ENCODE results near the gene PEX11G.

PEX11G gene

GRCh38 chr19:7475665-7476064, 13.2 kb downstream of the PEX11G start:
- no peak overlapping the region for H3K27ac ChIP-seq
- H3K36me3 ChIP-seq = peaks cover under 1 to 22% (median 15%) of the 10 kb centered on the region in 3 donors
- DNase-seq = no peak
- no peaks in the 10 kb centered on the region for H3K9me3 ChIP-seq
- intact Hi-C loops (cut with DNase I; ENCODE audit: low total_unique reads) = no loop called here
- H3K4me3 ChIP-seq = no peak overlapping the region
- no peak for TF ChIP-seq CTCF (IDR thresholded peaks at IDR 0.05)
- no peaks in the 10 kb centered on the region for H3K27me3 ChIP-seq
- H3K4me1 ChIP-seq = no peaks in the 10 kb centered on the region

GRCh38 chr19:7471696-7472615, 16.9 kb downstream of the PEX11G start:
- Histone ChIP-seq H3K27ac (no peak overlapping the region), H3K4me1 (no peaks in the 10 kb centered on the region), H3K9me3 (no peaks in the 10 kb centered on the region), H3K4me3 (no peak overlapping the region), H3K27me3 (no peaks in the 10 kb centered on the region), H3K36me3 (peaks cover 25 to 59% (median 48%) of the 10 kb centered on the region in 3 donors)
- DNase-seq = no peak
- intact Hi-C loops (cut with DNase I; ENCODE audit: low total_unique reads) = no loop called here
- TF ChIP-seq CTCF (IDR thresholded peaks at IDR 0.05) = no peak

- no peak for TF ChIP-seq CTCF (IDR thresholded peaks at IDR 0.05)
- intact Hi-C loops (cut with DNase I; ENCODE audit: low total_unique reads) = no loop called here
- no peak overlapping the region for H3K27ac ChIP-seq
- no peak overlapping the region for H3K4me3 ChIP-seq
- H3K27me3 ChIP-seq = no peaks in the 10 kb centered on the region
- H3K9me3 ChIP-seq = no peaks in the 10 kb centered on the region
- DNase-seq = no peak
- peaks cover 32 to 70% (median 55%) of the 10 kb centered on the region in 3 donors for H3K36me3 ChIP-seq
- H3K4me1 ChIP-seq = no peaks in the 10 kb centered on the region
Measured at GRCh38 chr19:7470540-7471305, 18.1 kb downstream of the PEX11G start.

GRCh38 chr19:7469669-7470285, 19.1 kb downstream of the PEX11G start:
- Histone ChIP-seq H3K27me3 (no peaks in the 10 kb centered on the region), H3K4me3 (no peak overlapping the region), H3K27ac (no peak overlapping the region), H3K4me1 (no peaks in the 10 kb centered on the region), H3K36me3 (peaks cover 36 to 79% (median 64%) of the 10 kb centered on the region in 3 donors), H3K9me3 (no peaks in the 10 kb centered on the region)
- no peak for TF ChIP-seq CTCF (IDR thresholded peaks at IDR 0.05)
- DNase-seq = no peak
- intact Hi-C loops (cut with DNase I; ENCODE audit: low total_unique reads) = no loop called here

- Histone ChIP-seq H3K9me3 (no peaks in the 10 kb centered on the region), H3K36me3 (peaks cover 46 to 88% (median 74%) of the 10 kb centered on the region in 3 donors), H3K4me3 (no peak overlapping the region), H3K27ac (no peak overlapping the region), H3K4me1 (no peaks in the 10 kb centered on the region), H3K27me3 (no peaks in the 10 kb centered on the region)
- TF ChIP-seq CTCF (IDR thresholded peaks at IDR 0.05) = no peak
- no peak for DNase-seq
- intact Hi-C loops (cut with DNase I; ENCODE audit: low total_unique reads) = no loop called here
Measured at GRCh38 chr19:7468840-7469239, 20.0 kb downstream of the PEX11G start.
